ENCODE results near the gene CPNE7.
"Not testable (repeated sequence)": the region's sequence is repeated elsewhere in the genome, so short reads cannot be mapped to it uniquely, and the experiment has no call there.

CPNE7 gene

DNA sequence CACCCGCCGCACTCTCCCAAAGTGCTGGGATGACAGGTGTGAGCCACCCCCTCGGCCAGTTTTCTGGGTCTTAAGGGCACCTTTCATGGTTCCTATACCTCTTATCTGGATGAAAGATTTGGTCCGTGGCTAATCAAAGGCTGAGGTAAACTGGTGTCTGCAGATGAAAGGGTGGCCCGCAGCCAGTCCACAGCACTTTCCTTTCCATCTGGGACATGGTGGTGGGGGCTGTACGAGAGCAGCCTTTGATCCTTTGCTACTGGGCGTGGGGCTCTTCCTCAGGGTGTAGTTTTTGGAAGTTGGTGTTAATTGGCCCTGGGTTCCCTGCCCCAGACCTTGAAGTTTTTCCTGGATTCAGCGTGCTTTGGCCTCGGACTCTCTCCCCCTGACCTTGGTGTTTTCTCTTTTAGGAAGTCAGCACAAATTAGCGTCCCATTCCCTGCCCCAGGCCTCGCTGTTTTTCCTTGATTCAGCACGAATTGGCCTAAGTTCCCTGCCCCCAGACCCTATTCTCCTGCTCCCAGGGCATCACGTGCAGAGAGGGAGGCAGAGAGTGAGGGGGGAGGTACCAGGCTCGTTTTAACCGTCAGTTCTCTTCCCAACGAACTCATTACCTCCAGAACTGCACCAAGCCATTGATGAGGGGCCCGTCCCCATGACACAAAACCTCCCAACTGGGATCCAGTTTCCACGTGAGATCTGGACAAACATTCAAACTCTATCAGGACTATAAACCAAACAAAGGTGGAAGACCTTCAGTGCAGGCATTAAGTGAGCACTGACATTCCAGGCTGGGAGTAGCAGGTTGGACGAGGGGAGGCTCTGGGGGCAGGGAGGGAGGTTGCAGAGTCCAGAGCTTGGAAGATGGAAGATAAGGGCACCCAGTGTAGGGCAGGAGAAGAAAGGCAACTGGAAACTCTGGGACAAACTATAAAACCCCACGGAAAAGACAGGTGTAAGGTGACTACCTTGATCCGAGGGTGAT lies 49.5 kb downstream of the CPNE7 start:
- no peak for DNase-seq (ENCODE audit: low spot score)

DNA sequence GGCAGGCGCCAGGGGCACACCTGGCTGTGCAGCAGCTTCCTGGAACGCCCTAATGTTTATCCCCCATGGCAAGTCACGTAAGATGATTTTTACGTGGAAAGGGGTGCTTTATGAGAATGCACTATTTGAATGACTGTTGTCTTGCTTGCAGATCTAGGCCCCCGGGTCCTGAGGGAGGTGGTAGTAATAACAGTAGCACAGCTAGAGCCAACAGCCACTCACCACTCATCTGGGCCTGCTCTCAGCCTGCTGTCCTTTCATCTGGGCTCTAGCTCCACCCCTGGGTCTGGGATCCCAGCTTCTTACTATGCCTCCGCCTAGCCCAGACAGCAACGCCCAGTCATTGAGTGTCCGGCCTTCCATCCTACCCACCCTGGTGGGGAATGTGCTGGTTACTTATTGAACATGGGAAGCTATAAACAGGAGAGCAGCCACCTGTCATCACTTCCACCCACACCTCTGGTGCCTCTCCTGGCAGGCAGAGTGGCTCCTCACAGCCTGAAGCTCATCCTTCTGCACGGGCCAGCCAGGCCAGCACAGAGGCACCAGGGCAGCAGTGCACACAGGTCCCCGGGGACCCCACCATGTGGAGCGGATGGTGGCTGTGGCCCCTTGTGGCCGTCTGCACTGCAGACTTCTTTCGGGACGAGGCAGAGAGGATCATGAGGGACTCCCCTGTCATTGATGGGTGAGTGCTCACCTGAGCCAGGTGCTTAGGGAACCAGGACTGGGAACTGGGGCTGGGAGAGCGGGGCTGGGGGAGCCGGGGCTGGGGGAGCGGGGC lies 54.5 kb downstream of the CPNE7 start:
- DNase-seq (ENCODE audit: low spot score): no peak

DNA sequence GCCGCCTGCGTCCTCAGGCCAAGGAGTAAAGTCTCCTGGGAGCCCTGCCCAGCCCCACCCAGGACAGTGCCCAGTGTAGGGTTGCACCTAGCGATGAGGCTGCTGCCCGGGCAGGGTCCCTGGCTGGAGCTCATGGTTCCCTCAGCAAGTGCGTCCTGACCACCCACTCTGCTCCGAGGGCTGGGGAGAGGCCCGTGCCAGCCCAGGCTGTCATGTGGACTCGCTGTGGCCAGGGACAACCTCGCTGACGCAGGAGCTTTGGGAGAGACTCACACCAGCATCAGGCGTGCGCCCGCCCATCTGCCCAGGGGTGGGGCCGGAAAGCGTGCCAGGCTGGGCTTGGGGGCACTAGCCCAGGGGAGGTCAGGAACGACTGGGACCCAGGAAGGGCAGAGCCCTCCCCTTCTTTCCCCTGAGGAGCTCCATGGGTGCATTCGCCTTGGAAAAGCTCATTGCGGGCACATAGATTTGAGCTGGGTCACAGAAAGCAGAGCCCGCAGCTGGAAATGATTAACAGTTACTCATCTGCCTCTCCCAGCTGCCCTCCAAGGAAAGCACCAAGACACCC lies 57.6 kb downstream of the CPNE7 start:
- peak; percentile 50 for DNase-seq (ENCODE audit: low spot score)

- DNase-seq (ENCODE audit: low spot score): not testable (repeated sequence)
These were observed 59.2 kb downstream of the CPNE7 start for GRCh38 chr16:89634463-89635385.

DNA sequence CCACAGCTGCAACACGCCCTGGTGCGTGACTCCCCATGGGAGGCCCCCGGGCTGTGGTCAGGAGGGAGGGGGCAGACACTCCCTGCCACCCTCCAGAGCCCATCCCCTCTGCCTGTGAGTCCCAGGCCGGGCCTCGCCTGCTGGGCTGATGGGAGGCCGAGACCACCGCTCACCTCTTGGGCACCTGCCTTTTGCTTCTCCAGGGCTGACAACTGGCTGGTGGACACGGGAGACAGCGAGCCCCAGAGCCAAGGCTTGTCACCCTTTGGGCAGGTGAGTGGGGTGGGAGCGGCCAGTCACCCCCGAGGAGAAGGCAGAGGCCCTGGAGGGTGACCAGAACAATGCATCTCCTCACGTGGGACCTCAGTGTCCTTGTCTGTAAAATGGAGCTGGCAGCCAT lies 61.1 kb downstream of the CPNE7 start:
- DNase-seq (ENCODE audit: low spot score): no peak

DNA sequence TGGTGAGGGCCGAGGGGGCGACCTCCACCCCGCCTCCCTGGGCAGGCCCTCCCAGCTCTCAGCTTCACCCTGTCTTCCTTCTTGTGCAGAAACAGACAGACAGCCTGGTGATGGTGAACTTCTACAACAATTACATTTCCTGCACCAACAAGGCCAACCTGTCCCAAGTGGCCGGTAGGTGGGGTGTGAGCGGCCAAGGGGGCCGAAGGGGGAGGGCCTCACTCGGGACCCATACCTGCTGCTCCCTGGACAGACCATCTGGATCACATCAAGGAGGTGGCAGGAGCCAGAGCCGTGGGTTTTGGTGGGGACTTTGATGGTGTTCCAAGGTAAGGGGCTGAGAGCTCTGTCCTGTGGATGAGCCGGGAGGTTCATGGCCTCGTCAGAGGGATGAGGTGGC lies 61.8 kb downstream of the CPNE7 start:
- no peak for DNase-seq (ENCODE audit: low spot score)

DNA sequence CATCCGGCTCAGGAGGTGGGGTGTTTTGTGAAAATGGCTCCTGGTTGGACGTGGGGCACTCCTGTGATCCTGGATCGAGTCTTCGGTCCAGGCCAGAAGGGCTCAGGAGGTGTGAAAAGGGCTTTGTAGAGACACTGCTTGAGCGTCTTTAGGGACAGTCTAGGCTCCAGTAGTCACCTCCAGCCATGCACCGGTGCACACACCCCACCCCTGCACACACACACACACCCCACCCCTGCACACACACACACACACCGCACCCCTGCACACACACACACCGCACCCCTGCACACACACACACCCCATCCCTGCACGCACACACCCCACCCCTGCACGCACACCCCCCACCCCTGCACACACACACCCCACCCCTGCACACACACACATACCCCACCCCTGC lies 62.9 kb downstream of the CPNE7 start:
- no peak for DNase-seq (ENCODE audit: low spot score)

DNA sequence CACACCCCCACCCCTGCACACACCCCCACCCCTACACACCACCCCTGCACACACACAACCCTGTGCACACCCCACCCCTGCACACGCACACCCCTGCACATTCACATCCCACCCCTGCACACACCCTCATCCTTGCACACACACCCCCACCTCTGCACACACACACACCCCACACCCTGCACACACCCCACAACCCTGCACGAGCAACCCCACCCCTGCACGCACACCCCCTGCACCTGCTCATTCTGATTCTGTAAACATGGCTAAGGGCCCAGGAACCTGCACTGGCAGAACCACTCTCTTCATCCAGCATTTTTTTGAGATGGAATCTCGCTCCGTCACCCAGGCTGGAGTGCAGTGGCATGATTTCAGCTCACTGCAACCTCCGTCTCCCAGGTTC lies 63.8 kb downstream of the CPNE7 start:
- no peak for DNase-seq (ENCODE audit: low spot score)

DNA sequence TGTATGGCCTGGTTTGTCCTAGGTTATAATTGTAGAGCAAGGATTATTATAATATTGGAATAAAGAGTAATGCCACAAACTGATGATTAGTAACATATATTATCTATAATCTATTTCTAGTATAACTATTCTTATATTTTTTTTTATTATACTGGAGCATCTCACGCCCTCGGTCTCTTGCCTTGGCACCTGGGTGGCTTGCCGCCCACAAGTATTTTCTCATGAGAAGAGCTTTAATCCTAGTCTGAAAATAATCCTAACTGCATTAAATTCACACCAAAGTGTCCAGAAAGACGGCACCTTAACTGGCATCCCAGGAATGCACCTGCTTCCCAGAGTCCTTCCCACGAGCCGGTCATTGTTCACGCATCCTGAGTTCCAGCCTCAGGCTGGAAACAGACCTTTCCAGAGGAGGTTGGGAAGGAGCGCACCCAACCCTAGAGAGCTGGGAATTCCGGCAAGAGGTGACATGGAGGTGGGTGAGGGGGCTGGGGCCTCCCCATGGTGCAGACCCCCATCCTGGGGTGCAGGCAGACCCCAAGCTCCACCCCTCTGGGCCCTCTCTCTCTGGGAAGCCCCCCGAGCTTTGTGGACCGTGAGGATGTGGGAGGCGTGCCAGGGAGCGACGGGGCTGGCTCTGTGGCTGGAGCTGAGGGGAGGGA lies 66.0 kb downstream of the CPNE7 start:
- DNase-seq (ENCODE audit: low spot score): no peak

DNA sequence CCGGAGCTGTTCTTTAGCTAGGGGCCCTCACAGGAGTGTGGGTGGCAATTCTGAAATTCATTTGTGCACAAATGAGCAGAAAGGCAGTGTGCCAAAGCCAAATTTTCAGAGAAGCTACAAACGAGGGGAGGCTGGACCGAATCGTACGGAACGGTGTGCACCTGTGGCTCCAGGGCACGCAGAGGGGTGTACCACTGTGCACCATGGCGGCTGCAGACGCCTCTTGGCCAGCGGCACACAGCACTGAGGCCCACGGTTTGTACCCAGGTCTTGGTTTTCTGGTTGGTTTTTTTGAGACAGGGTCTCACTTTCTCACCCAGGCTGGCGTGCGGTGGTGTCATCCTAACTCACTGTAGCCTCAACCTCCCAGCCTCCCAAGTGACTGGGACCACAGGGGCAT lies 67.0 kb downstream of the CPNE7 start:
- DNase-seq (ENCODE audit: low spot score): no peak

- DNase-seq (ENCODE audit: low spot score): no peak
These were observed 68.3 kb downstream of the CPNE7 start for GRCh38 chr16:89643769-89644300.

DNA sequence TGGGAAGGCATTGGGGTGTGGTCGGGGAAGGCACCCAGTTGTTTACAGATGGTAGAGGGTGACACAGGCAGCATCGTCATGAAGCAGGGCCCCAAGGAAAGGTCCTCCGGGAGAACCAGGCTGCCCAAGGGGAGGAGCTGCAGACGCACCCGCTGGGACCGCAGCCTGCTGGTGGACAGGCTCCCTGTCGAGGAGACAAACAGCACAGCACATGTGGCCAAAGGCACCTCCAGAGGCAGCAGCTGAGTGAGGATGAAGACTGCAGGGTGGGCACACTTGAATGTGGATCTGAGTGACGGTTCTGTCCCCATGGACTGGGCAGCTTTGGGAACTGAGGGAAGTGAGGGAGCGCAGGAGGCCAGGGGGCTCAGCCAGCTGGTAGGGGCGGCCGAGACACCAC lies 69.6 kb downstream of the CPNE7 start:
- no peak for DNase-seq (ENCODE audit: low spot score)

DNA sequence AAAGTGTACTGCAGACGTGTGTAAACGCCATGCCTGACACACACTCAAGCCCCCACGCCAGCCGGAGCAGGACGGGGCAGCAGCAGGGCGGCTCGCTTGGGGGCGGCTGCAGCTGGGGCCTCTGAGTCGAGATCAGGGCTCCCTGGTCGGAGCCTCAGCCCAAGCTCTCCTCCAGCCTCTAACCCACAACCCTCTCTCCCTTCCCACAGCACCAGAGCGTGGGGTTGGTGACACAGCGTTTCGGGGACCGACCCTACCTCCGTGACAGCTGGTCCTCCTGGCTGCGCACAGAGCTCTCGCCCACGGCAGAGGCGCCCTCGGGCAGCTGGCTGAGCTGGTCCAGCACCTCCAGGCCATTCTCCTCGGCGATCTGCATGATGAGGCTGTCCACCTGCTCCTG lies 70.7 kb downstream of the CPNE7 start:
- DNase-seq (ENCODE audit: low spot score): no peak
